ENCODE results near the gene CAPS.
"Not testable (repeated sequence)": the region's sequence is repeated elsewhere in the genome, so short reads cannot be mapped to it uniquely, and the experiment has no call there.

CAPS gene

GRCh38 chr19:5958074-5958850, 44.2 kb downstream of the CAPS start:
- Histone ChIP-seq H3K27me3 (no peaks in the 10 kb centered on the region), H3K9me3 (replicated peaks in 1 of 11) (no peaks in the 10 kb centered on the region), H3K4me2 (peak overlapping the region in 2 of 11 experiments; percentile 4 to 15; a peak in 3 of 22 replicates), H4K20me1 (peaks cover 92 to 100% (median 98%) of the 10 kb centered on the region in 11 experiments), H3K4me1 (peaks cover 58 to 95% (median 91%) of the 10 kb centered on the region in 10 experiments), H3K9ac (peak overlapping the region in 5 of 11 experiments; percentile 5 to 38 (median 12); a peak in 5 of 22 replicates), H3K4me3 (no peak overlapping the region), H3K27ac (peak overlapping the region in 5 of 11 experiments; percentile 4 to 25 (median 12); a peak in 2 of 22 replicates), H3K36me3 (peaks cover 0 to 39% (median 20%) of the 10 kb centered on the region in 11 experiments; a peak in 20 of 22 replicates)
- no peak for TF ChIP-seq Cebpa-rat (IDR thresholded peaks at IDR 0.05)

DNA sequence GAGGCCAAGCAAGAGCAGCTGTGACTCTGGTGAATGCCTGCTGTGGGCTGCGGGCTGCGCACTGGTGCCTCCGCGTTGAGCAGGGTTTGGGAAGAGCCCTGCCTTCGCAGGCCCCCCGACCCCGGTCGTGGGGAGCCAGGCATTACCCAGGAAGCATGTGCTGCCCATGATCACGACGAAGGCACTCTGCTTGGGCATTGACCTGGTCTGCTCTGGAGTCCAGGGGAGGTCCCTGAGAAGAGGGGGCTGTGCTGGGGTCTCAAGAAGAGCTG, 44.7 kb downstream of the CAPS start:
- H3K27me3 ChIP-seq, result no peaks in the 10 kb centered on the region
- peaks cover 0 to 39% (median 20%) of the 10 kb centered on the region in 11 experiments; a peak in 20 of 22 replicates for H3K36me3 ChIP-seq
- no peak overlapping the region for H3K4me3 ChIP-seq
- H3K9ac ChIP-seq, result peak overlapping the region in 6 of 11 experiments; percentile 5 to 38 (median 10); a peak in 5 of 22 replicates
- peaks cover 91 to 100% (median 98%) of the 10 kb centered on the region in 11 experiments for H4K20me1 ChIP-seq
- H3K4me1 ChIP-seq, result peaks cover 58 to 95% (median 91%) of the 10 kb centered on the region in 10 experiments
- H3K4me2 ChIP-seq, result peak overlapping the region in 2 of 11 experiments; percentile 4 to 15; a peak in 2 of 22 replicates
- no peak for TF ChIP-seq Cebpa-rat (IDR thresholded peaks at IDR 0.05)
- no peaks in the 10 kb centered on the region for H3K9me3 ChIP-seq (replicated peaks in 1 of 11)
- H3K27ac ChIP-seq, result peak overlapping the region in 4 of 11 experiments; percentile 6 to 25 (median 16); a peak in 2 of 22 replicates

GRCh38 chr19:5959260-5960004, 45.4 kb downstream of the CAPS start:
- H3K4me1 ChIP-seq, result peaks cover 58 to 95% (median 91%) of the 10 kb centered on the region in 10 experiments
- H4K20me1 ChIP-seq, result peaks cover 89 to 100% (median 99%) of the 10 kb centered on the region in 11 experiments
- no peaks in the 10 kb centered on the region for H3K9me3 ChIP-seq (replicated peaks in 1 of 11)
- peaks cover 0 to 45% (median 20%) of the 10 kb centered on the region in 11 experiments; a peak in 20 of 22 replicates for H3K36me3 ChIP-seq
- H3K9ac ChIP-seq, result peak overlapping the region in 8 of 11 experiments; percentile 4 to 50 (median 16); a peak in 5 of 22 replicates
- H3K27me3 ChIP-seq, result no peaks in the 10 kb centered on the region
- peak overlapping the region in 3 of 11 experiments; percentile 15 to 95 (median 89); a peak in 7 of 22 replicates for H3K4me2 ChIP-seq
- H3K4me3 ChIP-seq, result no peak overlapping the region
- H3K27ac ChIP-seq, result peak overlapping the region in 4 of 11 experiments; percentile 6 to 30 (median 23); a peak in 2 of 22 replicates
- TF ChIP-seq Cebpa-rat (IDR thresholded peaks at IDR 0.05), result no peak

GRCh38 chr19:5960005-5961001, 46.2 kb downstream of the CAPS start:
- H3K36me3 ChIP-seq, result peaks cover 0 to 51% (median 24%) of the 10 kb centered on the region in 11 experiments; a peak in 20 of 22 replicates
- H3K9me3 ChIP-seq (replicated peaks in 1 of 11), result no peaks in the 10 kb centered on the region
- TF ChIP-seq Cebpa-rat (IDR thresholded peaks at IDR 0.05), result no peak
- peak overlapping the region in 7 of 11 experiments; percentile 4 to 66 (median 31); a peak in 9 of 22 replicates for H3K9ac ChIP-seq
- peaks cover 86 to 100% (median 97%) of the 10 kb centered on the region in 11 experiments for H4K20me1 ChIP-seq
- H3K4me1 ChIP-seq, result peaks cover 50 to 94% (median 89%) of the 10 kb centered on the region in 10 experiments
- no peak overlapping the region for H3K4me3 ChIP-seq
- H3K27ac ChIP-seq, result peak overlapping the region in 8 of 11 experiments; percentile 6 to 74 (median 35); a peak in 10 of 22 replicates
- H3K4me2 ChIP-seq, result peak overlapping the region; percentile 76 to 96 (median 89); a peak in 20 of 22 replicates
- no peaks in the 10 kb centered on the region for H3K27me3 ChIP-seq

DNA sequence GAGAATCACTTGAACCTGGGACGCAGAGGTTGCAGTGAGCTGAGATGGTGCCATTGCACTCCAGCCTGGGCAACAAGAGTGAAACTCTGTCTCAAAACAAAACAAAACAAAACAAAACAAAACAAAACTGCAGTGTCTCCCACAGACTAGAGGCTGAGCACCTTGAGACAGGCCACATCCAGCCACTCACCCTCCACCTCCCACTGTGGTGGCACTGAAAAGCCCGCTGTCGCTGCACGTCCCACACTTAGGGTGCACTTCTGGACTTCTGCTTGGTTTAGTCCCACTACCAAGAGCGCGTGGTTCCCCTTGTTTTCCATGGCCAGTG, 47.6 kb downstream of the CAPS start:
- H3K4me3 ChIP-seq, result peak overlapping the region in 6 of 10 experiments; percentile 0 to 46 (median 38); a peak in 7 of 20 replicates
- peak overlapping the region in 10 of 11 experiments; percentile 35 to 74 (median 66); a peak in 20 of 22 replicates for H3K27ac ChIP-seq
- H3K4me1 ChIP-seq, result peaks cover 43 to 94% (median 89%) of the 10 kb centered on the region in 10 experiments
- not testable (repeated sequence) for H3K27me3 ChIP-seq; H3K9me3 ChIP-seq (replicated peaks in 1 of 11)
- peaks cover 12 to 63% (median 34%) of the 10 kb centered on the region in 11 experiments; a peak in 21 of 22 replicates for H3K36me3 ChIP-seq
- H3K9ac ChIP-seq, result peak overlapping the region; percentile 40 to 73 (median 58); a peak in 20 of 22 replicates
- H3K4me2 ChIP-seq, result peak overlapping the region; percentile 76 to 96 (median 89)
- peaks cover 86 to 100% (median 97%) of the 10 kb centered on the region in 11 experiments for H4K20me1 ChIP-seq

GRCh38 chr19:5961969-5962945, 48.2 kb downstream of the CAPS start:
- TF ChIP-seq Cebpa-rat (IDR thresholded peaks at IDR 0.05), result no peak
- Histone ChIP-seq H3K9me3 (replicated peaks in 1 of 11) (no peaks in the 10 kb centered on the region), H3K9ac (peak overlapping the region; percentile 40 to 73 (median 58); a peak in 21 of 22 replicates), H3K27ac (peak overlapping the region; percentile 35 to 74 (median 66); a peak in 21 of 22 replicates), H4K20me1 (peaks cover 86 to 100% (median 97%) of the 10 kb centered on the region in 11 experiments), H3K36me3 (peaks cover 18 to 65% (median 35%) of the 10 kb centered on the region in 11 experiments; a peak in 21 of 22 replicates), H3K4me3 (peak overlapping the region in 9 of 10 experiments; percentile 1 to 46 (median 37); a peak in 11 of 20 replicates), H3K4me2 (peak overlapping the region; percentile 76 to 96 (median 89)), H3K4me1 (peaks cover 47 to 96% (median 89%) of the 10 kb centered on the region in 10 experiments), H3K27me3 (no peaks in the 10 kb centered on the region)

DNA sequence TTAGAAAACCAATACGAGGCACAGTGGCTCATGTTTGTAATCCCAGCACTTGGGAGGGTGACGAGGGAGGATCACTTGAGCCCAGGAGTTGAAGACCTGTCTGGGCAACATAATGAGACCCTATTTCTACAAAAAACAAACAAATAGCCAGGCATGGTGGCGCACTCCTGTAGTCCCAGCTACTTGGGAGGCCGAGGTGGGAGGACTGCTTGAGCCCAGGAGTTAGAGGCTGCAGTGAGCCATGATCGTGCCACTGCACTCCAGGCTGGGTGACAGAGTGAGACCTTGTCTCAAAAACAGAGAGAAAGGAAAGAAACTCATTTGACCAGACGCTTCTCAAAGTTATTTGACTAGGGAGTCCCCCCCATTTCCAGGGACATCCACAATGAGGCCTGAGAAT, 49.2 kb downstream of the CAPS start:
- H3K9ac ChIP-seq, result peak overlapping the region in 10 of 11 experiments; percentile 16 to 73 (median 57); a peak in 11 of 22 replicates
- H3K27ac ChIP-seq, result peak overlapping the region; percentile 21 to 74 (median 66); a peak in 12 of 22 replicates
- not testable (repeated sequence) for H3K4me3 ChIP-seq; H3K27me3 ChIP-seq; H3K9me3 ChIP-seq (replicated peaks in 1 of 11)
- H3K4me1 ChIP-seq, result peaks cover 57 to 98% (median 96%) of the 10 kb centered on the region in 10 experiments
- peaks cover 86 to 100% (median 98%) of the 10 kb centered on the region in 11 experiments for H4K20me1 ChIP-seq
- H3K4me2 ChIP-seq, result peak overlapping the region; percentile 76 to 96 (median 89)
- peaks cover 19 to 62% (median 30%) of the 10 kb centered on the region in 11 experiments; a peak in 21 of 22 replicates for H3K36me3 ChIP-seq
